GM23338 (cell line): ENCODE data around the gene NOP9. TPM values are rescaled to one million over a fixed set of nuclear protein-coding genes. Genes with fewer than 3 reads are reported as not detected.

ENCODE experiments used
- ATAC-seq: fragments of 200-7000 bp; cut with Tn5 transposase; 3 replicates; pipeline ENCODE4 v1.9.1; 2020
- DNase-seq: peaks from one replicate; pipeline ENCODE4 v3.0.0-alpha.2; 2015; ENCODE audit warnings: low spot score
- H2AFZ ChIP-seq: fragments of 200-600 bp; sonication (generic); 2 replicates; pipeline ENCODE4 v1.8.0; 2016; ENCODE audit warnings: antibody characterized with exemption, mild to moderate bottlenecking, moderate library complexity
- H3F3A ChIP-seq: fragments of 200-600 bp; sonication (generic); replicated peaks from 2 replicates; pipeline ENCODE4 v1.8.0; 2017; ENCODE audit warnings: antibody characterized with exemption, mixed run types, low read depth
- H3K27ac ChIP-seq: fragments of 200-600 bp; sonication (generic); 2 replicates; pipeline ENCODE4 v1.6.1; 2016; ENCODE audit warnings: low read depth
- H3K27me3 ChIP-seq: fragments of 200-600 bp; sonication (generic); 2 replicates; pipeline ENCODE4 v1.8.0; 2016; ENCODE audit warnings: mild to moderate bottlenecking, mixed run types, moderate library complexity; ENCODE audit not compliant: insufficient read depth
- H3K36me3 ChIP-seq: fragments of 200-600 bp; sonication (generic); 2 replicates; pipeline ENCODE4 v1.8.0; 2016; ENCODE audit warnings: mild to moderate bottlenecking; ENCODE audit not compliant: insufficient read depth
- H3K4me1 ChIP-seq: fragments of 200-600 bp; sonication (generic); 2 replicates; pipeline ENCODE4 v1.8.0; 2016; ENCODE audit warnings: mild to moderate bottlenecking, moderate library complexity; ENCODE audit not compliant: insufficient read depth
- H3K4me2 ChIP-seq: fragments of 200-600 bp; sonication (generic); 2 replicates; pipeline ENCODE4 v1.7.1; 2017; ENCODE audit warnings: mixed run types
- H3K4me3 ChIP-seq: fragments of 200-600 bp; sonication (generic); 2 replicates; pipeline ENCODE4 v1.6.1; 2016; ENCODE audit warnings: mixed run types
- H3K79me2 ChIP-seq: fragments of 200-600 bp; sonication (generic); replicated peaks from 2 replicates; pipeline ENCODE4 v1.8.0; 2017; ENCODE audit warnings: mild to moderate bottlenecking; ENCODE audit not compliant: insufficient read depth
- H3K9me2 ChIP-seq: fragments of 200-600 bp; sonication (generic); 2 replicates; pipeline ENCODE4 v1.8.0; 2017; ENCODE audit not compliant: insufficient read depth
- H4K20me1 ChIP-seq: fragments of 200-600 bp; sonication (generic); replicated peaks from 2 replicates; pipeline ENCODE4 v1.8.0; 2017; ENCODE audit warnings: mild to moderate bottlenecking; ENCODE audit not compliant: insufficient read depth
- H3K27ac Mint-ChIP-seq: 2 replicates; pipeline ENCODE4 v1.8.0; 2020; ENCODE audit warnings: inconsistent platforms, mild to moderate bottlenecking, moderate library complexity, mixed read lengths
- H3K27me3 Mint-ChIP-seq: 3 replicates; pipeline ENCODE4 v1.8.0; 2022; ENCODE audit warnings: low read depth, mild to moderate bottlenecking, moderate library complexity, mixed read lengths, inconsistent platforms; ENCODE audit not compliant: insufficient read depth, poor library complexity
- H3K36me3 Mint-ChIP-seq: 3 replicates; pipeline ENCODE4 v1.8.0; 2021; ENCODE audit warnings: low read depth, mild to moderate bottlenecking, inconsistent platforms, moderate library complexity, mixed read lengths
- H3K4me1 Mint-ChIP-seq: 3 replicates; pipeline ENCODE4 v1.8.0; 2020; ENCODE audit warnings: mild to moderate bottlenecking, inconsistent platforms, mixed read lengths
- H3K4me3 Mint-ChIP-seq: 3 replicates; pipeline ENCODE4 v1.8.0; 2021; ENCODE audit warnings: moderate library complexity, mild to moderate bottlenecking, inconsistent platforms, mixed read lengths
- H3K9me3 Mint-ChIP-seq: 3 replicates; pipeline ENCODE4 v1.8.0; 2020; ENCODE audit warnings: moderate library complexity, mild to moderate bottlenecking, inconsistent platforms, mixed read lengths
- CREB1 ChIP-seq: fragments of 250-450 bp; sonication (Bioruptor Pico); IDR thresholded peaks from 2 replicates; pipeline ENCODE4 v1.5.0; 2020; ENCODE audit warnings: low read depth, mild to moderate bottlenecking, moderate library complexity
- JUNB ChIP-seq: IDR thresholded peaks from one replicate; pipeline ENCODE4 v1.6.1; 2016; ENCODE audit warnings: antibody characterized with exemption; ENCODE audit not compliant: unreplicated experiment
- NANOG ChIP-seq: IDR thresholded peaks from 2 replicates; pipeline ENCODE4 v1.6.1; 2016; ENCODE audit warnings: antibody characterized with exemption, borderline replicate concordance
- POLR2AphosphoS5 ChIP-seq: IDR thresholded peaks from 2 replicates; pipeline ENCODE4 v1.6.1; 2016; ENCODE audit warnings: antibody characterized with exemption, low read depth
- ZNF114 ChIP-seq: fragments of 250-450 bp; sonication (Bioruptor Pico); IDR thresholded peaks from 2 replicates; pipeline ENCODE4 v1.5.0; 2020; ENCODE audit warnings: mild to moderate bottlenecking, moderate library complexity
- polyA plus RNA-seq: library from polyadenylated mRNA; unstranded; fragments of >200 nt; fragmentation: Nextera tagmentation; extraction: Ambion mirVana; gene quantifications from 2 replicates; pipeline ENCODE4 v1.2.1, GENCODE V29; 2016
- total RNA-seq: library from RNA; depleted of rRNA; stranded (reverse); fragments of >200 nt; shearing (Covaris generic); gene quantifications from 2 replicates; pipeline ENCODE4 v1.2.3, GENCODE V29; 2014
- TF ChIP-seq, protein P1 (sequence below), 2 experiments: fragments of 200-600 bp in 1 of 2; sonication (generic) in 1 of 2; conservative IDR thresholded peaks; 2 replicates each; pipeline versions ENCODE4 v1.5.1 to v1.6.1; 2016 to 2017; ENCODE audit warnings: antibody characterized with exemption in 2 of 2, low read depth in 2 of 2, mild to moderate bottlenecking in 2 of 2, moderate library complexity in 1 of 2
- TF ChIP-seq, protein P2 (sequence below): IDR thresholded peaks from 2 replicates; pipeline ENCODE4 v1.6.1; 2016; ENCODE audit warnings: antibody characterized with exemption

NOP9 gene
- total and polyA plus RNA-seq, 2 experiments from 2014 or later: 7.9 to 32.8 TPM

DNA sequence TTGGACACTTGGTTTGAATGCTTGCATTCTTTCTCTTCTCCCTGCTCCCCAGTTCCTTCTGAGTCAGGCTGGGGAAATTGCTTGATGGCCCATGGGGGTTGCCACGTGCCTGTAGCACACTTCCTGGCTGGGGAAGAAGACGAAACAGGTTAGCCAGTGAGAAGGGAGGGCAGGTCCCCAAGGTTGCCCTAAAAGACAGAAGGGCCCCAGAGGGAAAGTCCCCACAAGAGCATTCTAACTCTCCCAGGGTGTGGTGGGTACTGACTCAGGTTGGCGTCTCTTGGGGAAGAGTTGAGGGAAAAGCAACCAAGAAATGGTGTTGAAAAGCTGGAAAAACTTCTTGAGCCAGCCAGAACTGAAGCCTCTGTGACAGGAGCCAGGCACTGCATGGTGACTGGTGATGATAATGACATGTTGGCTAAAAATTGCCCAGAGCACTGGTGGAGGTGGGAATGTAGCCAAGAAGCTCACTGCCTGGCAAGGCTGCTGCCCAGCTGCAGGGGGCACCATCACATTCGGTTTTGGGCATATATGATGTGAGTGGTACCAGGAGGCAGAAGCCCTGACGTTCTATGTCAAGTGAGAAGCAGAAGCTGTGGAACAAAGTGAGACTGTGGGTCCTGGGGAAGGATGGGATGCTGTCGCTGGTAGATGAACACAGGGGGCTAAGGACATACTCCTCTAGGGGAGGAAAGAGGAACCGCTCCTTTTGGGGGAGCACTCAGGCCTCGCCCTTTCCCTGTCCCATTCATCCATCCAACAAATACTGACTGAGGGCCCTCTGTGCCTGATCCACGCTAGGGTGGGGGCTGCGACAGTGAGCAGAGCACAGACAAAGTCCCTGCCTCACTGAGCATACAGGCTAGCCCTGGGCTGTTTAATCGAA, 20.1 kb upstream of the NOP9 start:
- no peaks in the 10 kb centered on the region for H3K9me2 ChIP-seq
- ATAC-seq (no peak), DNase-seq (no peak)
- no peaks in the 10 kb centered on the region for H3K27me3 ChIP-seq
- TF ChIP-seq JUNB: no peak
- TF ChIP-seq, protein P1, sequence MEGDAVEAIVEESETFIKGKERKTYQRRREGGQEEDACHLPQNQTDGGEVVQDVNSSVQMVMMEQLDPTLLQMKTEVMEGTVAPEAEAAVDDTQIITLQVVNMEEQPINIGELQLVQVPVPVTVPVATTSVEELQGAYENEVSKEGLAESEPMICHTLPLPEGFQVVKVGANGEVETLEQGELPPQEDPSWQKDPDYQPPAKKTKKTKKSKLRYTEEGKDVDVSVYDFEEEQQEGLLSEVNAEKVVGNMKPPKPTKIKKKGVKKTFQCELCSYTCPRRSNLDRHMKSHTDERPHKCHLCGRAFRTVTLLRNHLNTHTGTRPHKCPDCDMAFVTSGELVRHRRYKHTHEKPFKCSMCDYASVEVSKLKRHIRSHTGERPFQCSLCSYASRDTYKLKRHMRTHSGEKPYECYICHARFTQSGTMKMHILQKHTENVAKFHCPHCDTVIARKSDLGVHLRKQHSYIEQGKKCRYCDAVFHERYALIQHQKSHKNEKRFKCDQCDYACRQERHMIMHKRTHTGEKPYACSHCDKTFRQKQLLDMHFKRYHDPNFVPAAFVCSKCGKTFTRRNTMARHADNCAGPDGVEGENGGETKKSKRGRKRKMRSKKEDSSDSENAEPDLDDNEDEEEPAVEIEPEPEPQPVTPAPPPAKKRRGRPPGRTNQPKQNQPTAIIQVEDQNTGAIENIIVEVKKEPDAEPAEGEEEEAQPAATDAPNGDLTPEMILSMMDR (conservative IDR thresholded peaks at IDR 0.05; ENCODE audit: low read depth in 2 of 2): peak; percentile 36 to 45
- H3F3A ChIP-seq: no peaks in the 10 kb centered on the region
- H3K27ac ChIP-seq: no peak overlapping the region
- H3K4me3 ChIP-seq: no peak overlapping the region
- no peaks in the 10 kb centered on the region for H3K4me1 ChIP-seq
- Mint-ChIP-seq H3K4me1 (no peaks in the 10 kb centered on the region; the same call in 2 of the 3 replicates), H3K27ac (0 out of 2 replicates have a peak overlapping the region, but pooled peaks have one; percentile 60), H3K27me3 (peaks cover 10% of the 10 kb centered on the region), H3K4me3 (no peak overlapping the region), H3K9me3 (no peaks in the 10 kb centered on the region), H3K36me3 (no peaks in the 10 kb centered on the region)
- no peak overlapping the region for H2AFZ ChIP-seq
- H4K20me1 ChIP-seq: no peaks in the 10 kb centered on the region; the same call in 1 of the 2 replicates
- H3K36me3 ChIP-seq: no peaks in the 10 kb centered on the region
- H3K79me2 ChIP-seq: no peaks in the 10 kb centered on the region
- H3K4me2 ChIP-seq: no peak overlapping the region

GRCh38 chr14:24280797-24281460, 18.7 kb upstream of the NOP9 start:
- TF ChIP-seq CREB1: no peak
- TF ChIP-seq NANOG: no peak
- TF ChIP-seq, protein P2, sequence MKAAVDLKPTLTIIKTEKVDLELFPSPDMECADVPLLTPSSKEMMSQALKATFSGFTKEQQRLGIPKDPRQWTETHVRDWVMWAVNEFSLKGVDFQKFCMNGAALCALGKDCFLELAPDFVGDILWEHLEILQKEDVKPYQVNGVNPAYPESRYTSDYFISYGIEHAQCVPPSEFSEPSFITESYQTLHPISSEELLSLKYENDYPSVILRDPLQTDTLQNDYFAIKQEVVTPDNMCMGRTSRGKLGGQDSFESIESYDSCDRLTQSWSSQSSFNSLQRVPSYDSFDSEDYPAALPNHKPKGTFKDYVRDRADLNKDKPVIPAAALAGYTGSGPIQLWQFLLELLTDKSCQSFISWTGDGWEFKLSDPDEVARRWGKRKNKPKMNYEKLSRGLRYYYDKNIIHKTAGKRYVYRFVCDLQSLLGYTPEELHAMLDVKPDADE: no peak
- TF ChIP-seq POLR2AphosphoS5: no peak
- TF ChIP-seq ZNF114 (CRISPR knock-in tag): no peak
- TF ChIP-seq, protein P1 (conservative IDR thresholded peaks at IDR 0.05; ENCODE audit: low read depth in 2 of 2): no peak
- TF ChIP-seq JUNB: no peak
- Histone ChIP-seq H3K79me2 (no peaks in the 10 kb centered on the region), H3K27ac (no peak overlapping the region), H3K36me3 (no peaks in the 10 kb centered on the region), H4K20me1 (no peaks in the 10 kb centered on the region; the same call in 1 of the 2 replicates), H3K9me2 (no peaks in the 10 kb centered on the region), H3K4me3 (no peak overlapping the region), H2AFZ (no peak overlapping the region), H3K4me1 (no peaks in the 10 kb centered on the region), H3K4me2 (no peak overlapping the region), H3K27me3 (no peaks in the 10 kb centered on the region), H3F3A (no peaks in the 10 kb centered on the region)
- 0 out of 2 replicates have a peak overlapping the region, but pooled peaks have one; percentile 8 for H3K27ac Mint-ChIP-seq
- no peaks in the 10 kb centered on the region; the same call in 2 of the 3 replicates for H3K4me1 Mint-ChIP-seq
- H3K4me3 Mint-ChIP-seq: no peak overlapping the region
- no peak for ATAC-seq
- peaks cover 8% of the 10 kb centered on the region for H3K27me3 Mint-ChIP-seq
- H3K36me3 Mint-ChIP-seq: no peaks in the 10 kb centered on the region
- no peak for DNase-seq
- H3K9me3 Mint-ChIP-seq: no peaks in the 10 kb centered on the region
